GM12878 (cell line): Measurements from ENCODE around the gene PITRM1.

ENCODE experiments used
- ATF7 ChIP-seq: fragments of 450-650 bp; IDR thresholded peaks from 2 replicates; pipeline ENCODE4 v1.6.1; 2016; ENCODE audit warnings: low read depth, mild to moderate bottlenecking
- ESRRA ChIP-seq: IDR thresholded peaks from 2 replicates; pipeline ENCODE4 v1.6.1; 2012; ENCODE audit warnings: mild to moderate bottlenecking, low read length, improper control_type of control experiment
- EZH2 ChIP-seq: IDR thresholded peaks from 2 replicates; pipeline ENCODE4 v1.6.1; 2012; ENCODE audit warnings: low read depth, mild to moderate bottlenecking, control low read depth, inconsistent platforms, low read length, borderline replicate concordance; ENCODE audit not compliant: control insufficient read depth
- GABPA ChIP-seq: IDR thresholded peaks from 2 replicates; pipeline ENCODE4 v1.6.1; 2014; ENCODE audit warnings: antibody characterized with exemption, low read depth, mild to moderate bottlenecking, inconsistent platforms
- POLR2A ChIP-seq: IDR thresholded peaks from 2 replicates; pipeline ENCODE4 v1.6.1; 2011; ENCODE audit warnings: low read depth, mild to moderate bottlenecking, low read length
- SP1 ChIP-seq: IDR thresholded peaks from one replicate; pipeline ENCODE4 v1.6.1; 2011; ENCODE audit warnings: low read depth, low read length
- TAF1 ChIP-seq: IDR thresholded peaks from 2 replicates; pipeline ENCODE4 v1.6.1; 2011; ENCODE audit warnings: mild to moderate bottlenecking, low read depth, low read length, borderline replicate concordance
- ZNF274 ChIP-seq: IDR thresholded peaks from one replicate; pipeline ENCODE4 v1.8.0; 2011; ENCODE audit not compliant: insufficient read length, insufficient read depth
- ZNF384 ChIP-seq: IDR thresholded peaks from 2 replicates; pipeline ENCODE4 v1.6.1; 2012; ENCODE audit warnings: low read depth, mild to moderate bottlenecking, low read length, improper control_type of control experiment, borderline replicate concordance
- TF ChIP-seq, protein P1 (sequence below): IDR thresholded peaks from 2 replicates; pipeline ENCODE4 v1.6.1; 2011; ENCODE audit warnings: low read depth, low read length, improper control_type of control experiment, borderline replicate concordance
- TF ChIP-seq, protein P2 (sequence below), 3 experiments: IDR thresholded peaks in 2 of 3; conservative IDR thresholded peaks in 1 of 3; 2 replicates each; pipeline ENCODE4 v1.5.1; 2011; ENCODE audit warnings: low read depth in 3 of 3, low read length in 3 of 3, mild to moderate bottlenecking in 3 of 3, control low read depth in 2 of 3, moderate library complexity in 2 of 3, inconsistent platforms in 1 of 3, mixed read lengths in 1 of 3; ENCODE audit not compliant: control insufficient read depth in 2 of 3, insufficient read depth in 1 of 3; ENCODE audit errors: extremely low read depth in 1 of 3
- TF ChIP-seq, protein P3 (sequence below): fragments of 150-350 bp; IDR thresholded peaks from 2 replicates; pipeline ENCODE4 v1.6.1; 2016; ENCODE audit warnings: low read depth, low read length

DNA sequence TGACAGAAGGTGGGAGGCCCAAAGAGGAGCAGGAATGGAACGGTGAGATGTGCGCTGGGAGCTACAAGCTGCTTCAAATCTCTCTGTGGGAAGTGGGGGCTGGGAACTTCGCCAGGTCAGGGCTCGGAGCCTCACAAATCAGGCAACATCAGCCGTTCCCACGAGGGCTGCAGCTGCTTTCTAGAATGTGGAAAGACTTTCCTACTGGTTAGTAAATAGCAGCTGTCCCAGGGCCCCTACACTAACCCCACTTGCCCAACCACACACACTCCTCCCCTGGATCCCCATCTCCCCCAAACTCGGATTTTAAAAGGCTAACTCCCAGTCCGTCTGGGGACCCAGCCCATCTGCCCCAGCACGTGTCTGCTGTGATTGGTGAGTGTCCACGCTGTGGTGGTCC is 40.6 kb upstream of the PITRM1 start:
- TF ChIP-seq TAF1 (no peak), SP1 (no peak), ZNF274 (no peak), ATF7 (no peak), GABPA (no peak), POLR2A (no peak), EZH2 (no peak), ZNF384 (no peak), ESRRA (no peak)
- TF ChIP-seq, protein P1, sequence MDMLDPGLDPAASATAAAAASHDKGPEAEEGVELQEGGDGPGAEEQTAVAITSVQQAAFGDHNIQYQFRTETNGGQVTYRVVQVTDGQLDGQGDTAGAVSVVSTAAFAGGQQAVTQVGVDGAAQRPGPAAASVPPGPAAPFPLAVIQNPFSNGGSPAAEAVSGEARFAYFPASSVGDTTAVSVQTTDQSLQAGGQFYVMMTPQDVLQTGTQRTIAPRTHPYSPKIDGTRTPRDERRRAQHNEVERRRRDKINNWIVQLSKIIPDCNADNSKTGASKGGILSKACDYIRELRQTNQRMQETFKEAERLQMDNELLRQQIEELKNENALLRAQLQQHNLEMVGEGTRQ: no peak
- TF ChIP-seq, protein P2, sequence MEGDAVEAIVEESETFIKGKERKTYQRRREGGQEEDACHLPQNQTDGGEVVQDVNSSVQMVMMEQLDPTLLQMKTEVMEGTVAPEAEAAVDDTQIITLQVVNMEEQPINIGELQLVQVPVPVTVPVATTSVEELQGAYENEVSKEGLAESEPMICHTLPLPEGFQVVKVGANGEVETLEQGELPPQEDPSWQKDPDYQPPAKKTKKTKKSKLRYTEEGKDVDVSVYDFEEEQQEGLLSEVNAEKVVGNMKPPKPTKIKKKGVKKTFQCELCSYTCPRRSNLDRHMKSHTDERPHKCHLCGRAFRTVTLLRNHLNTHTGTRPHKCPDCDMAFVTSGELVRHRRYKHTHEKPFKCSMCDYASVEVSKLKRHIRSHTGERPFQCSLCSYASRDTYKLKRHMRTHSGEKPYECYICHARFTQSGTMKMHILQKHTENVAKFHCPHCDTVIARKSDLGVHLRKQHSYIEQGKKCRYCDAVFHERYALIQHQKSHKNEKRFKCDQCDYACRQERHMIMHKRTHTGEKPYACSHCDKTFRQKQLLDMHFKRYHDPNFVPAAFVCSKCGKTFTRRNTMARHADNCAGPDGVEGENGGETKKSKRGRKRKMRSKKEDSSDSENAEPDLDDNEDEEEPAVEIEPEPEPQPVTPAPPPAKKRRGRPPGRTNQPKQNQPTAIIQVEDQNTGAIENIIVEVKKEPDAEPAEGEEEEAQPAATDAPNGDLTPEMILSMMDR (IDR thresholded peaks at IDR 0.05 in 2 of 3, conservative IDR thresholded peaks at IDR 0.05 in 1 of 3; ENCODE audit: control insufficient read depth in 2 of 3, extremely low read depth in 1 of 3, insufficient read depth in 1 of 3, low read depth in 3 of 3, low read length in 3 of 3): no peak
- TF ChIP-seq, protein P3, sequence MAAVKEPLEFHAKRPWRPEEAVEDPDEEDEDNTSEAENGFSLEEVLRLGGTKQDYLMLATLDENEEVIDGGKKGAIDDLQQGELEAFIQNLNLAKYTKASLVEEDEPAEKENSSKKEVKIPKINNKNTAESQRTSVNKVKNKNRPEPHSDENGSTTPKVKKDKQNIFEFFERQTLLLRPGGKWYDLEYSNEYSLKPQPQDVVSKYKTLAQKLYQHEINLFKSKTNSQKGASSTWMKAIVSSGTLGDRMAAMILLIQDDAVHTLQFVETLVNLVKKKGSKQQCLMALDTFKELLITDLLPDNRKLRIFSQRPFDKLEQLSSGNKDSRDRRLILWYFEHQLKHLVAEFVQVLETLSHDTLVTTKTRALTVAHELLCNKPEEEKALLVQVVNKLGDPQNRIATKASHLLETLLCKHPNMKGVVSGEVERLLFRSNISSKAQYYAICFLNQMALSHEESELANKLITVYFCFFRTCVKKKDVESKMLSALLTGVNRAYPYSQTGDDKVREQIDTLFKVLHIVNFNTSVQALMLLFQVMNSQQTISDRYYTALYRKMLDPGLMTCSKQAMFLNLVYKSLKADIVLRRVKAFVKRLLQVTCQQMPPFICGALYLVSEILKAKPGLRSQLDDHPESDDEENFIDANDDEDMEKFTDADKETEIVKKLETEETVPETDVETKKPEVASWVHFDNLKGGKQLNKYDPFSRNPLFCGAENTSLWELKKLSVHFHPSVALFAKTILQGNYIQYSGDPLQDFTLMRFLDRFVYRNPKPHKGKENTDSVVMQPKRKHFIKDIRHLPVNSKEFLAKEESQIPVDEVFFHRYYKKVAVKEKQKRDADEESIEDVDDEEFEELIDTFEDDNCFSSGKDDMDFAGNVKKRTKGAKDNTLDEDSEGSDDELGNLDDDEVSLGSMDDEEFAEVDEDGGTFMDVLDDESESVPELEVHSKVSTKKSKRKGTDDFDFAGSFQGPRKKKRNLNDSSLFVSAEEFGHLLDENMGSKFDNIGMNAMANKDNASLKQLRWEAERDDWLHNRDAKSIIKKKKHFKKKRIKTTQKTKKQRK: no peak
